Measurements from ENCODE around the gene PKP4. TPM values are rescaled to one million over a fixed set of nuclear protein-coding genes. Genes with fewer than 3 reads are reported as not detected.

PKP4 gene
- total RNA-seq, 6 donors from 2014 or later = 37.5 to 160 (median 60.8) TPM

DNA sequence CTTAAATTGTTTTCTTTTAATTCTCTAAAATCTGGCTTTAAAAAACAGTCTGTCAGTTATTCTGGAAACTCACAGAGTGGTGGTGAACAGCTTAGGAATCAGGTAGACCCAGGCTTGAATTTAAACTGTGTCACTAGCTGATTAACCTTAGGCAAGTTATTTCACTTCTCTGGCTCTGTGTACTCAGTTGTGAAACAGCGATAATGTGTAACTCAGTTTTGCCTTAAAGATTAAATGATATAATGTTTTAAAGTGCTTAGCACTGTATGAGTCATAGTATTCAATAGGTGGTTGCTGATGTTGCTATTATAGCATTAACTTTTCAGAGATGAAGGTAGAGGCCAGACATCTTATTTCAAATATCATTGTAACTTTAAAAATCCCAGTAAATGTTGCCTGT is 40.7 kb downstream of the PKP4 start:
- H3K4me1 ChIP-seq = peaks cover 8 to 34% (median 13%) of the 10 kb centered on the region in 4 donors

DNA sequence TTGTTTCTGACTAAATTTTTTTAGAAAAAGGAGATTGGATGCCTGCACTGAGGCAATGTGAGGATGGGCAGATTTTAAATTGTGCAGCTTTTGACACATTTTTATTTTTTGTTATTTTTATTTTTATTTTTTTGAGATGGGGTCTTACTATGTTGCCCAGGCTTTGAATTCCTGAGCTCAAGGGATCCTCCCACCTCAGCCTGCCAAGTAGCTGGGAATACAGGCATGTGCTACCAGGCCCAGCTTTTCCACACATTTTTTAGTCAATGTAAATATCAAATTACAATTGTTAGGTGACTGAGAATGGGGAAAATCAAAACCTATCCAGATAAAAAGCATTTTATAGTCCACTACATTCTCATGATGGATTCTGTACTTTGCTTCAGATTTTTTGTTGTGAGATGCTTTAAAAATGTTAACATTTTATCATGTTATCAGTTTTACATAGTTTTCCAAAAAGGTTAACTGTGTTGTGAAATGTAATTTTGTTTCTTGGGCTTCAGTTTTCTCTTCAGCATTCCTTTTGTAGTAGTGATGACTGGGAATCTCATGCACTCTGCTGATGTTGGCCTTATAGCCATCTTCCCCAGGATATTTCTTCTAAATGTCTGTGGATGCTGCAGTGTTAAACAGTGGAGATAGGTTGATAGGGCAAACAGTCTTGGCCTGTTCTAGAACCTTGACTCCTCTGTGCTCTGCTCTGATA is 41.4 kb downstream of the PKP4 start:
- DNase-seq = no peak
- H3K4me3 ChIP-seq = no peak overlapping the region
- H3K4me1 ChIP-seq = peaks cover 13 to 41% (median 15%) of the 10 kb centered on the region in 4 donors
- H3K9me3 ChIP-seq = no peaks in the 10 kb centered on the region
- H3K27me3 ChIP-seq = no peaks in the 10 kb centered on the region
- no peaks in the 10 kb centered on the region for H3K36me3 ChIP-seq
- no peak overlapping the region for H3K27ac ChIP-seq
- TF ChIP-seq POLR2A (IDR thresholded peaks at IDR 0.05) (no peak), POLR2AphosphoS5 (IDR thresholded peaks at IDR 0.05) (no peak), EP300 (IDR thresholded peaks at IDR 0.05) (no peak)
- TF ChIP-seq, protein P1, sequence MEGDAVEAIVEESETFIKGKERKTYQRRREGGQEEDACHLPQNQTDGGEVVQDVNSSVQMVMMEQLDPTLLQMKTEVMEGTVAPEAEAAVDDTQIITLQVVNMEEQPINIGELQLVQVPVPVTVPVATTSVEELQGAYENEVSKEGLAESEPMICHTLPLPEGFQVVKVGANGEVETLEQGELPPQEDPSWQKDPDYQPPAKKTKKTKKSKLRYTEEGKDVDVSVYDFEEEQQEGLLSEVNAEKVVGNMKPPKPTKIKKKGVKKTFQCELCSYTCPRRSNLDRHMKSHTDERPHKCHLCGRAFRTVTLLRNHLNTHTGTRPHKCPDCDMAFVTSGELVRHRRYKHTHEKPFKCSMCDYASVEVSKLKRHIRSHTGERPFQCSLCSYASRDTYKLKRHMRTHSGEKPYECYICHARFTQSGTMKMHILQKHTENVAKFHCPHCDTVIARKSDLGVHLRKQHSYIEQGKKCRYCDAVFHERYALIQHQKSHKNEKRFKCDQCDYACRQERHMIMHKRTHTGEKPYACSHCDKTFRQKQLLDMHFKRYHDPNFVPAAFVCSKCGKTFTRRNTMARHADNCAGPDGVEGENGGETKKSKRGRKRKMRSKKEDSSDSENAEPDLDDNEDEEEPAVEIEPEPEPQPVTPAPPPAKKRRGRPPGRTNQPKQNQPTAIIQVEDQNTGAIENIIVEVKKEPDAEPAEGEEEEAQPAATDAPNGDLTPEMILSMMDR (IDR thresholded peaks at IDR 0.05) = no peak
- no peak for ATAC-seq (ENCODE audit: low FRiP score in 2 of 2)

More for the DNA sequence above, 40.7 kb downstream of the PKP4 start:
- H3K27ac ChIP-seq = no peak overlapping the region
- no peaks in the 10 kb centered on the region for H3K27me3 ChIP-seq
- H3K4me3 ChIP-seq = no peak overlapping the region
- DNase-seq (no peak), ATAC-seq (ENCODE audit: low FRiP score in 2 of 2) (no peak)
- no peaks in the 10 kb centered on the region for H3K36me3 ChIP-seq
- WGBS, 2 donors = 65 to 72% methylated on average over 1 of the region's 1 CpG
- H3K9me3 ChIP-seq = no peaks in the 10 kb centered on the region
- TF ChIP-seq, protein P1 (IDR thresholded peaks at IDR 0.05) = no peak
- TF ChIP-seq EP300 (IDR thresholded peaks at IDR 0.05) (no peak), POLR2AphosphoS5 (IDR thresholded peaks at IDR 0.05) (no peak), POLR2A (IDR thresholded peaks at IDR 0.05) (no peak)

DNA sequence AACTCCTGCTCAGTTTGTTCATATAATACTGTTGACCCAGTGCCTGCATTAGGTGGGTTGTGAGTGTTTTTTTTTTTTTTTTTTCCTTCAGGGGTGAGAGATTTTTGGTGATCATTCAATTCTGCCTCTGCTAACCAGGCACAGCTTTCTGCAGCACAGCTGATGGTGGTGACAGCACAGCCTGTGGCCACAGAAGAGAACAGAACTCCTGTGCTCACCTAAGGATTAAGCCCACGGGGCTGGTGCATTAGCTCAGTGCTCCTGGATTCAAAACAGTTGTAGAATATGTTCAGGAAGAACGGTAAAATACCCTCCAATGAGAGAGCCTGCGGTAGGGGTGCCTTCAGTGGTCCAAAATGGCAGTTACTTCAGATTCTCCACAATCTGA is 42.0 kb downstream of the PKP4 start:
- Histone ChIP-seq H3K36me3 (no peaks in the 10 kb centered on the region), H3K4me1 (peaks cover 9 to 39% (median 14%) of the 10 kb centered on the region in 4 donors), H3K9me3 (no peaks in the 10 kb centered on the region), H3K27me3 (no peaks in the 10 kb centered on the region), H3K4me3 (no peak overlapping the region), H3K27ac (no peak overlapping the region)
- no peak for DNase-seq
- ATAC-seq (ENCODE audit: low FRiP score in 2 of 2) = no peak
- TF ChIP-seq POLR2A (IDR thresholded peaks at IDR 0.05) (no peak), POLR2AphosphoS5 (IDR thresholded peaks at IDR 0.05) (no peak)
- TF ChIP-seq, protein P1 (IDR thresholded peaks at IDR 0.05) = no peak
- WGBS, 2 donors = 90 to 93% methylated on average over 3 of the region's 3 CpGs

DNA sequence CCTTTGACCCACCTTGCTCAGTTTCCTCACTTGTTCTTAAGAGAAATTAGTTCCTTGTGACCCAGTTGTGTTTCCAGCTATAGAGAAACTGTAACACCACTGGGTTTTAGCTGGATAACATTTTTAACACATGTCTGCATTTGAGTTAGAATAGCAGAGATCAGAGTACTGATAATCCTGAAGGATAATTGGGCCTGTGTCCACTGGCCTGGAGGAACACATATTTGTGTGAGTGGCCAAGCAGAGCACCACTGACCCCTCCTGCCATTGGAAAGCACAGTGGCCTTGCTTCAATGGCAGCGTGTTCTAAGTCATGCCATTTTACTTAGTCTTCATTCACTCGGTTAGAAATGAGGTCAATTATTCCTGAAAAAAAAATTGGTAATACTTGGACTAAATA is 42.6 kb downstream of the PKP4 start:
- 85 to 86% methylated on average over 2 of the region's 2 CpGs for WGBS, 2 donors
- ATAC-seq (ENCODE audit: low FRiP score in 2 of 2) = no peak
- Histone ChIP-seq H3K4me3 (no peak overlapping the region), H3K27ac (no peak overlapping the region), H3K27me3 (no peaks in the 10 kb centered on the region), H3K36me3 (no peaks in the 10 kb centered on the region), H3K4me1 (peaks cover 8 to 38% (median 14%) of the 10 kb centered on the region in 4 donors), H3K9me3 (no peaks in the 10 kb centered on the region)
- TF ChIP-seq POLR2AphosphoS5 (IDR thresholded peaks at IDR 0.05) (no peak), EP300 (IDR thresholded peaks at IDR 0.05) (no peak), POLR2A (IDR thresholded peaks at IDR 0.05) (no peak)
- TF ChIP-seq, protein P1 (IDR thresholded peaks at IDR 0.05) = no peak
- no peak for DNase-seq

DNA sequence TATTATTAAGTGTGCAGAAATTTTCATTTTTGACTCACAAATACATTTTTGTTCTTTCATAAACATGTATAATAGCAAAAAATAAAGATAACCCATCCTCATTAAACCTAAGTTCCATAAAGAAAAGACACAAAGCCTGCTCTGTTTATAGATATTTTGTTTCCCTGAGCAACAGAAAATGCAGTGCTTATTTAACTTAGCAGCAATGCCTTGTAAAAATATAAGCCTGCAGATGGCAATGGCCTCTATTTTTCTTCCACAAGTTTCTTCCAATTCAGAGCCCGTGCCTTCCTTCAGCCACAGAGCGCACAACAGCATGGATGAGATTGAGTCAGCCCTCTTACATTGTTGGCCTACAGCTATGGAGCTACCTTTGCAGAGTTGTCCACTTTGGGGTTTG is 43.6 kb downstream of the PKP4 start:
- H3K27ac ChIP-seq = no peak overlapping the region
- DNase-seq = no peak
- 85 to 98% methylated on average over 2 of the region's 2 CpGs for WGBS, 2 donors

More for the DNA sequence above, 43.6 kb downstream of the PKP4 start:
- H3K4me3 ChIP-seq = no peak overlapping the region
- H3K36me3 ChIP-seq = no peaks in the 10 kb centered on the region
- H3K27me3 ChIP-seq = no peaks in the 10 kb centered on the region
- peaks cover 13 to 38% (median 15%) of the 10 kb centered on the region in 4 donors for H3K4me1 ChIP-seq
- no peak for ATAC-seq (ENCODE audit: low FRiP score in 2 of 2)
- H3K9me3 ChIP-seq = no peaks in the 10 kb centered on the region
- no peak for TF ChIP-seq POLR2AphosphoS5 (IDR thresholded peaks at IDR 0.05)
- no peak for TF ChIP-seq POLR2A (IDR thresholded peaks at IDR 0.05)
- no peak for TF ChIP-seq EP300 (IDR thresholded peaks at IDR 0.05)
- TF ChIP-seq, protein P1 (IDR thresholded peaks at IDR 0.05) = no peak
